ENCODE measurements around the gene MAGED2. TPM values are rescaled to one million over a fixed set of nuclear protein-coding genes. Genes with fewer than 3 reads are reported as not detected.

MAGED2 gene
- total RNA-seq, 2 donors from 2014 or later = 53.1 to 66.4 TPM

DNA sequence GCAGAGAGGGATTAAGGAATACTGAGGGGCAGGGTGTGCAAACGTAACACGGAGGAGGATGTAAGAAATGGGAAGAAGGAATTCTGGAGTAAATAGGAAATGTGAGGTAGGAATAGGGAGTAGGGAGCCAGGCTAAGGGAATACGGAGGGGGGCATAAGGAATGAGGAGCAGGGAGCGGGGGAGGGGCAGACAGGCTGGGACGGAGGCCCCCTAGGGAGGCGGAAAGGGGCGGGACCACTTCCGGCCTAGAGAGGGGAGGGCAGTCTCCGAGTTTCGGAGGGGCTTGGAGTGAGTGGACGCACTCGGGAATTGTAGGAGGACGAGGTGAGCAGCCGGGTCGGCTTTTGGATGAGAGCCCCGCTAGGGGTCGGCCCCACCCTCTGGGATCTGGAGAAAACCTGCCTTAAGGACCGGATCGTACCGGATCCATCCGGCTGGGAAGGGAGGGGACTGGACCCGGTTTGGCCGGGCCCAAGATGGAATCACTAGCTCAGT lies 612 bp downstream of the MAGED2 start:
- peak; percentile 48 for ATAC-seq
- no peaks in the 10 kb centered on the region for H3K27me3 ChIP-seq

GRCh38 chrX:54808605-54809483 lies 1.3 kb downstream of the MAGED2 start:
- TF ChIP-seq POLR2A (IDR thresholded peaks at IDR 0.05) (peak in 1 of 3 donors; percentile 25), CTCF (IDR thresholded peaks at IDR 0.05) (no peak)
- no peaks in the 10 kb centered on the region for H3K9me3 ChIP-seq
- H3K4me1 ChIP-seq = peaks cover 12% of the 10 kb centered on the region
- H3K36me3 ChIP-seq (replicated peaks in 1 of 2; ENCODE audit: insufficient read depth in 1 of 2, low read depth in 2 of 2) = no peaks in the 10 kb centered on the region
- peak overlapping the region; percentile 9 to 84 (median 78) for H3K27ac ChIP-seq
- WGBS, 2 donors = 1 to 2% methylated on average over 14 to 36 of the region's 38 CpGs
- DNase-seq (peak; percentile 94 to 97 (median 96)), ATAC-seq (peak; percentile 94)
- peak overlapping the region; percentile 58 for H3K4me3 ChIP-seq
- H3K27me3 ChIP-seq = no peaks in the 10 kb centered on the region
- intact Hi-C loops (cut with DNase I) = no loop called here

More for the DNA sequence above, 612 bp downstream of the MAGED2 start:
- peak overlapping the region; percentile 9 to 84 (median 78) for H3K27ac ChIP-seq
- WGBS, 2 donors = 0 to 1% methylated on average over 21 of the region's 23 CpGs
- intact Hi-C loops (cut with DNase I) = no loop called here
- peak in 2 of 3 donors; percentile 42 to 47 for TF ChIP-seq POLR2A (IDR thresholded peaks at IDR 0.05)
- TF ChIP-seq CTCF (IDR thresholded peaks at IDR 0.05) = no peak
- H3K4me1 ChIP-seq = peaks cover 12% of the 10 kb centered on the region
- peak; percentile 49 to 65 (median 56) for DNase-seq
- H3K9me3 ChIP-seq = no peaks in the 10 kb centered on the region
- no peaks in the 10 kb centered on the region for H3K36me3 ChIP-seq (replicated peaks in 1 of 2; ENCODE audit: insufficient read depth in 1 of 2, low read depth in 2 of 2)
- H3K4me3 ChIP-seq = peak overlapping the region; percentile 58

GRCh38 chrX:54810532-54810931 lies 3.0 kb downstream of the MAGED2 start:
- peaks cover 12% of the 10 kb centered on the region for H3K4me1 ChIP-seq
- no peak for DNase-seq
- H3K9me3 ChIP-seq = no peaks in the 10 kb centered on the region
- TF ChIP-seq POLR2A (IDR thresholded peaks at IDR 0.05) (no peak), CTCF (IDR thresholded peaks at IDR 0.05) (no peak)
- no peaks in the 10 kb centered on the region for H3K27me3 ChIP-seq
- 70 to 90% methylated on average over 3 of the region's 5 CpGs for WGBS, 2 donors
- no peak for ATAC-seq
- peaks cover 0 to 7% of the 10 kb centered on the region in 2 donors for H3K36me3 ChIP-seq (replicated peaks in 1 of 2; ENCODE audit: insufficient read depth in 1 of 2, low read depth in 2 of 2)
- no peak overlapping the region for H3K4me3 ChIP-seq
- intact Hi-C loops (cut with DNase I) = no loop called here
- H3K27ac ChIP-seq = no peak overlapping the region

GRCh38 chrX:54811301-54811885 lies 3.8 kb downstream of the MAGED2 start:
- Histone ChIP-seq H3K27me3 (no peaks in the 10 kb centered on the region), H3K4me1 (peaks cover 12% of the 10 kb centered on the region), H3K27ac (no peak overlapping the region), H3K4me3 (no peak overlapping the region), H3K9me3 (no peaks in the 10 kb centered on the region), H3K36me3 (replicated peaks in 1 of 2; ENCODE audit: insufficient read depth in 1 of 2, low read depth in 2 of 2) (peaks cover 0 to 7% of the 10 kb centered on the region in 2 donors)
- WGBS, 2 donors = 93 to 94% methylated on average over 8 to 9 of the region's 9 CpGs
- TF ChIP-seq POLR2A (IDR thresholded peaks at IDR 0.05) (no peak), CTCF (IDR thresholded peaks at IDR 0.05) (no peak)
- no peak for ATAC-seq
- DNase-seq = no peak
- intact Hi-C loops (cut with DNase I) = no loop called here

Data from body of pancreas (tissue), 4 donors.